Hematopoietic multipotent progenitor cell (in vitro differentiated cells): ENCODE data around the gene HNRNPA3. TPM values are rescaled to one million over a fixed set of nuclear protein-coding genes. Genes with fewer than 3 reads are reported as not detected.
A peak's percentile ranks its signal among the peaks of the same experiment; 100 is the strongest.
"Not testable (repeated sequence)": the region's sequence is repeated elsewhere in the genome, so short reads cannot be mapped to it uniquely, and the experiment has no call there.

ENCODE experiments used
- DNase-seq, 3 donors: peaks; one replicate each; pipeline ENCODE4 v3.0.0-alpha.2; 2011 to 2015; ENCODE audit warnings: low read depth in 2 of 3, low spot score in 2 of 3
- total RNA-seq: library from RNA; depleted of rRNA; stranded (reverse); fragments of >200 nt; gene quantifications from one replicate; pipeline ENCODE4 v1.2.3, GENCODE V29; 2012

The HNRNPA3 gene
- 23.7 TPM for total RNA-seq

DNA sequence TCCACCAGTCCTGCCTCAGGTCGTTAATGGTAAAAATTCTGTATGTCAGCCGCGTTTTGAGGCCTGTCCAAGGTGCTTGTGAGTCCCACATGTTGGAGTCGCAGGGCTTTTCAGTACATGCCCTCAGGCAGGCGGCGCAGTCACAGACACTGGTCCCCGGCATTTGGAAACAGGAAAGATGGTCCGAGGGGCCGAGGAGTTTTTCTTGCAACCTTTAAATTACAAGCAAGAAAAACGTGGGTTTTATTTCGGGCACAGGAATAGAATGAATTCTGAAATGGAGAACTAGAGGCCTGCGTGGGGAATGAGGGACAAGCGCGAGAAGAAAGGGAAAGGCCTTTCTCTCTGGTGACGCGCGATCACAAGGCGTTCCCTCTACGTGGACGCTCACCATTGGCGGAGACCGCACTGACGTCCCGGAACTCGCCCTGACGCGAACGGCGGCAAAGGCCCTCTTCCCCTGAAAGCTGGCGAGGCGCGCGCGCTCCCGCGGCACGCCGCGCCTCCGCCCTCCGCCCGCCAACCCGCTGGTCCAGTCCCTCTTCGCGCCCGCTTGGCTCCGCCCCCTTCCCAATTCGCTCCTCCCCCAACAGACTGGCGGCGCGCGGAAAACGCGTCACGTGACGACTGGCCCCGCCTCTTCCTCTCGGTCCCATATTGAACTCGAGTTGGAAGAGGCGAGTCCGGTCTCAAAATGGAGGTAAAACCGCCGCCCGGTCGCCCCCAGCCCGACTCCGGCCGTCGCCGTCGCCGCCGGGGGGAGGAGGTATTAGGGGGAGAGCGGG is at the start of gene HNRNPA3:
Gene HNRNPA3, plus strand, starts transcription at position 689 of the 785 bp plus-strand sequence. Its CDS starts 6 bp downstream, at position 695.
- DNase-seq, result peak; percentile 99

GRCh38 chr2:177164131-177164530 is 48.5 kb upstream of the HNRNPA3 start:
- no peak for DNase-seq

GRCh38 chr2:177164584-177165052 is 48.0 kb upstream of the HNRNPA3 start:
- peak; percentile 63 to 91 (median 75) for DNase-seq

- DNase-seq, result peak; percentile 3 to 51 (median 28)
Observed at GRCh38 chr2:177165061-177165583, 47.5 kb upstream of the HNRNPA3 start.

- DNase-seq, result peak in 2 of 3 donors; percentile 58 to 77
Observed at GRCh38 chr2:177165721-177166711, 46.6 kb upstream of the HNRNPA3 start.

- no peak for DNase-seq
Observed at GRCh38 chr2:177169810-177170514, 42.6 kb upstream of the HNRNPA3 start.

DNA sequence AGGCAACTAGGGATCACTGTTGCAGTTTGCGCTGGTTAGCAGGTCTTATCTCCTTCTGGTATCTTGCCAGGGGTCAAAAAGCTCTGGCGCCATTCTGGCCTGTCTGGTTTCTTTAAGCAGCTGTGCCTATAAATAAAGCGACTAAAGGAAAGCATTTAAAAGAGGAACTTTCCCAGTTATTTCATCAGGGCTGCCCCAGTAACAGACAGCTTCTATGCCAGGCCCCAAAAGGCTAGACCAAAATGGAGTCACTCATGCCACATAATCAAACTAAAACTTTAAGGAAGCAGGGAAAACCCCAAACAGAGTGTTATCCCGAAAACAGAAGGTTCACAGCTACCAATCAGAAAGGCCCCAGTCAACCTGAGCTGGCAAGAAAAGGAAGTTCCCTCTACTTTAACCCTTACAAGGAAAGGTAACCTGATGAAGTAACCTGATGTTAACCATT is 41.2 kb upstream of the HNRNPA3 start:
- peak in 1 of 3 donors; percentile 27 for DNase-seq

- DNase-seq, result no peak
Observed at GRCh38 chr2:177172034-177172880, 40.3 kb upstream of the HNRNPA3 start.

GRCh38 chr2:177174486-177174885 is 38.1 kb upstream of the HNRNPA3 start:
- no peak for DNase-seq

DNA sequence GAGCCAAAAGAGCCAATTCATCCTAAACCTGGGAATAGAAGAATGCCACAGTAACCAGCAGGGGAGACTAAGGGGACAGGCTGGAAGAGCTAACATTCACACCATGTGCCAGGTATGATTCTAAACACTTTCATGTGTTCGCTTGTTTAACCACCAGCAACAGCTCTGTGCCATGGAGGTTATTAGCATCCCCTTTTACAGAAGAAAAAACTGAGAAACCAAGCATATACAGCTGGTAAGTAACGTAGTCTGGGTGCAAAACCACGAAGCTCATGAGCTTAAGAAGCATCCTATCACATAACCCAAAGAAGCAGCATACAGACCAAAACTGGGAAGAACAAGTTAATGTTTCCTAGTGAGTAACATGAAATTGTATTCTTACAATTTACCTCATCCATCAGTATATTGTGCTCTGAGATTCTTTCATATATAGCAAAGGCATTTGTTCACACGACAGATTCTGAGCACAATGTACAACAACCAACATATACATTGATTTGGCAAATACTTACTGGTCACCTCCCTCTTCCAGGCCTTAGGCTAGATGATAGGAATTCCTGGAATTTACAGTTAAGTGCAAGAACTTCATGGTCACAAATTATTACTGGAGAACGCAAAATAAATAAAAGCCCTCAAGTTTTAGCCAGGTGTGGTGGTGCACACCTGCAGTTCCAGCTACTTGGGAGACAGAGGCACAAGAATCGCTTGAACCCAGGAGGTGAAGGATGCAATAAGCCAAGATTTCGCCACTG is 36.5 kb upstream of the HNRNPA3 start:
- no peak for DNase-seq

DNA sequence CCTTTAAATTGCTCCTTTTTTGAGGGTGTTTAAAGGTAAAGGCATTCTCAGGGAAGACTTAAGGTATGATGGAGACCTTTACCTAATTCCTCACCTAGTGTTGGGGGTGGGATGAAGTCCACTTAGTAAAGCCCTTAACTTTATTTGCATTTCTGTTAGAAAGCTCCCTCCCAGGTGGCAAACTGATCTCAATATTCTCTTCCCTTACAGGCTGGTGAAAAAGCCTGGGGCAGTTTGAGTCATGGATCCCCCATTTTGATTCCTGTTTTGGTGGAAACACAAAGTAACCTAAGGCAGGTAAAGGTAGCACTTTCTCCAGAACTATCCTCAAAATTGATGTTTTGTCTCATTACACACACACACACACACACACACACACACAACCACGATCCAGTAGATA is 33.8 kb upstream of the HNRNPA3 start:
- DNase-seq, result no peak

DNA sequence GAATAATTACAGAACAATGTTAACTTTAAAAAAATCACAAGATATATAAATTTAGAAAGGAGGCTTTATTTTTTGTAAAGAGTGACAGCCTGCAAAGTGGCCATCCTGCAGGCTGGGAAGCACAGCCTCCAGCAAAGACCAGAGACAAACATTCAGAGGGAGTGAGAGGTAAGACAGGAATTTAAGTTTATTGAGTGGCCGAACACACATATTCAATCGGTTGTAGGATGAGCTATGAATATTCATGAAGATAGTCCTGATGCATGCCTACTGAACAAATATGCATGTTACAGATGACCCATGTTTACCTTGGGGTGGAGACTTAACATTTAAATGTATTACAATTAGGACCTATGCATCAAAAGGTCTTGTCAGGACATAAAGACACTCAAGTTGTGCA is 33.4 kb upstream of the HNRNPA3 start:
- DNase-seq, result no peak

DNA sequence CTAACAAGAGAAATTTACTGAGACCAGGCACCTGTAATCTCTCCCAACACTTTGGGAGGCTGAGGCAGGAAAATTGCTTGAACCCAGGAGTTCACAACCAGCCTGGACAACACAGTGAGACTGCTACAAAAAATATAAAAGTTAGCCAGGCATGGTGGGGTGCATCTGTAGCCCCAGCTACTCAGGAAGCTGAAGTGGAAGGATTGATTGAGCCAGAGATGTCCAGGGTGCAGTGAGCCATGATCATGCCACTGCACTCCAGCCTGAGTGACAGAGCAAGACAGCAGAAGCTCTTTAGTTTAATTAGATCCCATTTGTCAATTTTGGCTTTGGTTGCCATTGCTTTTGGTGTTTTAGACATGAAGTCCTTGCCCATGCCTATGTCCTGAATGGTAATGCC is 32.9 kb upstream of the HNRNPA3 start:
- not testable (repeated sequence) for DNase-seq

- DNase-seq, result no peak
Observed at GRCh38 chr2:177180269-177181000, 32.2 kb upstream of the HNRNPA3 start.

DNA sequence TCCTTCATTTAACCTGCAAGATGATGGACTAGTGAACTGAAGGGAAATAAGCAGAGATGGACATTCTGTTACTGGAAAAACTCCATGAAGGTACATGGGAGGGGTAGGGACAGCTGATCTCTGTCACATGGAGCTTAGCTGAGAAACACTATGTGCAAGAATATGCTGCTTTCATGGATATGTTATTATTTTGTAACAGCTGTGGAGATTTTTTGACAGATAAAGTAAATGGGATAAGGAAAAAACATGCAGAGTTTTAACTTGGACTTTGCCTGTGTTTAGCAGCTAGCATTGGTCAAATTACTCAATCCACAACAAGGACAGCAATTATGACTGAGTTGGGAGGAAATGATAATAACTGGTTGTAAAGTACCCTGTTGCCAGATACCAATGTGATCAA is 28.7 kb upstream of the HNRNPA3 start:
- no peak for DNase-seq

- no peak for DNase-seq
Observed at GRCh38 chr2:177184606-177185005, 28.0 kb upstream of the HNRNPA3 start.

GRCh38 chr2:177186038-177186437 is 26.6 kb upstream of the HNRNPA3 start:
- DNase-seq, result not testable (repeated sequence)
